GM12878 (cell line): ENCODE data around the gene H1-8. TPM values are rescaled to one million over a fixed set of nuclear protein-coding genes. Genes with fewer than 3 reads are reported as not detected.

Experiments used
- ATAC-seq: fragments of 200-7000 bp; cut with Tn5 transposase; 3 replicates; pipeline ENCODE4 v1.9.1; 2020; ENCODE audit warnings: mild to moderate bottlenecking, moderate library complexity
- BruUV-seq: library from RNA; stranded (reverse); fragments of 400-500 nt; replicated peaks from 2 replicates; lab custom pipeline; 2021; lab: Mats Ljungman, UMichigan
- CTCF ChIA-PET: fragments of 300-600 bp; sonication (Branson Sonifier 250); formaldehyde crosslinking; extraction: SDS; loops from one replicate; lab custom pipeline; 2021; ENCODE audit warnings: inconsistent platforms; lab: Yijun Ruan, JAX
- POLR2A ChIA-PET: fragments of 350-600 bp; formaldehyde crosslinking; extraction: SDS; loops from one replicate; lab custom pipeline; 2021; ENCODE audit warnings: inconsistent platforms; lab: Charles Lee
- RAD21 ChIA-PET: fragments of 300-600 bp; sonication (Branson Sonifier 250); formaldehyde crosslinking; loops from one replicate; lab custom pipeline; 2023; ENCODE audit warnings: antibody characterized with exemption; ENCODE audit not compliant: unreplicated experiment; lab: Charles Lee
- SMC1A ChIA-PET: fragments of 300-600 bp; sonication (Branson Sonifier 250); formaldehyde crosslinking; loops from one replicate; lab custom pipeline; 2023; ENCODE audit not compliant: unreplicated experiment, uncharacterized antibody; lab: Charles Lee
- DNase-seq: peaks from one replicate; pipeline ENCODE4 v3.0.0-alpha.2; 2011; ENCODE audit warnings: low read depth, low spot score
- FAIRE-seq: peaks from 3 replicates; lab custom pipeline; 2011; peaks lifted over from hg19 to GRCh38; lab: Jason Lieb, UNC
- H2AFZ ChIP-seq: 2 replicates; pipeline ENCODE4 v1.6.0; 2011; ENCODE audit warnings: low read depth, low read length, control low read depth; ENCODE audit not compliant: control insufficient read depth
- H3K27ac ChIP-seq: 2 replicates; pipeline ENCODE4 v1.5.1; 2011; ENCODE audit warnings: control low read depth; ENCODE audit not compliant: control insufficient read depth, insufficient read depth
- H3K27me3 ChIP-seq, 2 experiments: replicated peaks in 1 of 2; 2 replicates each; pipeline versions ENCODE4 v1.6.0 to v1.6.1; 2011; ENCODE audit warnings: low read length in 1 of 2; ENCODE audit not compliant: control insufficient read depth in 2 of 2, insufficient read depth in 2 of 2
- H3K36me3 ChIP-seq, 2 experiments: 2 replicates each; pipeline ENCODE4 v1.5.1; 2011; ENCODE audit warnings: low read length in 1 of 2; ENCODE audit not compliant: control insufficient read depth in 2 of 2, insufficient read depth in 2 of 2
- H3K4me1 ChIP-seq: 2 replicates; pipeline ENCODE4 v1.6.1; 2011; ENCODE audit warnings: mild to moderate bottlenecking, low read length, moderate library complexity, mixed read lengths; ENCODE audit not compliant: control insufficient read depth, insufficient read depth
- H3K4me2 ChIP-seq: 2 replicates; pipeline ENCODE4 v1.6.0; 2011; ENCODE audit warnings: control low read depth; ENCODE audit not compliant: control insufficient read depth, insufficient read depth
- H3K4me3 ChIP-seq: fragments of 200-600 bp; sonication (generic); 2 replicates; pipeline ENCODE4 v1.5.1; 2016
- H3K79me2 ChIP-seq: 2 replicates; pipeline ENCODE4 v1.6.0; 2011; ENCODE audit warnings: low read length; ENCODE audit not compliant: control insufficient read depth, insufficient read depth
- H3K9ac ChIP-seq: 2 replicates; pipeline ENCODE4 v1.8.0; 2011; ENCODE audit warnings: low read length, control low read depth, mixed read lengths; ENCODE audit not compliant: control insufficient read depth, insufficient read depth
- H3K9me3 ChIP-seq: replicated peaks from 3 replicates; pipeline ENCODE4 v1.5.1; 2011; ENCODE audit warnings: mild to moderate bottlenecking, low read length; ENCODE audit not compliant: control insufficient read depth, insufficient read depth
- H4K20me1 ChIP-seq: 2 replicates; pipeline ENCODE4 v1.6.0; 2011; ENCODE audit not compliant: control insufficient read depth, insufficient read depth
- BACH1 ChIP-seq: fragments of 450-650 bp; IDR thresholded peaks from 2 replicates; pipeline ENCODE4 v1.6.1; 2017; ENCODE audit warnings: mild to moderate bottlenecking, borderline replicate concordance
- BCLAF1 ChIP-seq: fragments of 450-650 bp; IDR thresholded peaks from 2 replicates; pipeline ENCODE4 v1.6.1; 2017; ENCODE audit warnings: antibody characterized with exemption, mild to moderate bottlenecking, moderate library complexity
- IRF5 ChIP-seq: fragments of 450-650 bp; IDR thresholded peaks from 2 replicates; pipeline ENCODE4 v1.6.1; 2017; ENCODE audit warnings: borderline replicate concordance
- MEF2B ChIP-seq: fragments of 450-650 bp; IDR thresholded peaks from 2 replicates; pipeline ENCODE4 v1.6.1; 2018; ENCODE audit warnings: mild to moderate bottlenecking, moderate library complexity; ENCODE audit not compliant: partially characterized antibody, poor library complexity, severe bottlenecking
- NR2C2 ChIP-seq: IDR thresholded peaks from 2 replicates; pipeline ENCODE4 v1.6.1; 2011; ENCODE audit warnings: borderline replicate concordance, low read depth; ENCODE audit not compliant: control insufficient read depth, insufficient read length
- PAX5 ChIP-seq: IDR thresholded peaks from 2 replicates; pipeline ENCODE4 v1.6.1; 2011; ENCODE audit warnings: low read depth, low read length, borderline replicate concordance
- RBBP5 ChIP-seq: fragments of 200-600 bp; sonication (generic); conservative IDR thresholded peaks from 2 replicates; pipeline ENCODE4 v1.6.1; 2016
- USF1 ChIP-seq: IDR thresholded peaks from 2 replicates; pipeline ENCODE4 v1.6.1; 2011; ENCODE audit warnings: borderline replicate concordance, low read depth, mild to moderate bottlenecking, moderate library complexity, mixed read lengths, low read length; ENCODE audit not compliant: insufficient read depth; ENCODE audit errors: extremely low read length
- ZNF384 ChIP-seq: IDR thresholded peaks from 2 replicates; pipeline ENCODE4 v1.6.1; 2012; ENCODE audit warnings: low read depth, mild to moderate bottlenecking, low read length, improper control_type of control experiment, borderline replicate concordance
- WGBS: methylation state at CpG from one replicate; pipeline ENCODE4 v1.1.6; 2016; ENCODE audit warnings: low lambda C conversion rate; ENCODE audit not compliant: insufficient replicate concordance, insufficient coverage; ENCODE audit errors: missing lambda C conversion rate; 5-methylcytosine and 5-hydroxymethylcytosine counted together
- in situ Hi-C: fragments of 300-500 bp; cut with MboI; formaldehyde crosslinking; loops from 9 replicates; pipeline ENCODE4 v1.14.3; 2018; ENCODE audit warnings: mixed read lengths
- intact Hi-C: fragments of 100-400 bp; cut with micrococcal nuclease; formaldehyde crosslinking; loops from one replicate; pipeline ENCODE4 v1.14.2; 2022; ENCODE audit not compliant: unreplicated experiment
- polyA plus RNA-seq, 11 experiments: library from polyadenylated mRNA; depleted of rRNA in 4 of 11; unstranded in 6 of 11; stranded (reverse) in 5 of 11; fragments of >200 nt; fragmentation: Nextera tagmentation in 4 of 11; fragmentation: Illumina TruSeq in 1 of 11; extraction: Ambion mirVana in 4 of 11; extraction: Trizol in 1 of 11; gene quantifications; 1 replicate in 1 of 11; 2 replicates in 10 of 11; pipeline versions ENCODE4 v1.2.1 to v1.2.3, GENCODE V29; 2011 to 2016; ENCODE audit warnings: inconsistent platforms in 2 of 11, missing spikeins in 2 of 11, low read depth in 1 of 11
- total RNA-seq, 4 experiments: library from RNA; depleted of rRNA in 3 of 4; stranded (reverse); fragments of >200 nt in 3 of 4; fragmentation: Illumina TruSeq in 1 of 4; extraction: Trizol in 1 of 4; gene quantifications; 2 replicates each; pipeline versions ENCODE4 v1.2.1 to v1.2.3, GENCODE V29; 2013 to 2021

H1-8 gene
- total and polyA plus RNA-seq, 10 of the 15 experiments (the other 5 are each of a cell fraction or from before 2014, with no cell fraction given), result not detected

- no peaks in the 10 kb centered on the region for H3K4me1 ChIP-seq
- H3K27ac ChIP-seq, result no peak overlapping the region
- no peak overlapping the region for H3K4me2 ChIP-seq
- H2AFZ ChIP-seq, result no peak overlapping the region
- WGBS, result 49% methylated on average over 3 of the region's 3 CpGs
- intact Hi-C loops, result no loop called here
- DNase-seq, result no peak
- BruUV-seq, result no TSS peak
- no peak for ATAC-seq
- H3K9ac ChIP-seq, result no peak overlapping the region
- TF ChIP-seq ZNF384 (no peak), RBBP5 (no peak), NR2C2 (no peak), MEF2B (no peak), PAX5 (no peak)
- TF ChIP-seq, all 136 proteins: peak for 0
- no peak for FAIRE-seq
- ChIA-PET SMC1A (interaction anchor here (1.2 kb wide), 1 partner anchor 106 kb away, joined by 3 read pairs; no protein-coding TSS in a partner anchor), POLR2A (no interaction called here), RAD21 (no interaction called here), CTCF (no interaction called here)
- no peaks in the 10 kb centered on the region for H3K36me3 ChIP-seq
- in situ Hi-C loops, result no loop called here
- H3K9me3 ChIP-seq, result no peaks in the 10 kb centered on the region
- no peaks in the 10 kb centered on the region for H3K79me2 ChIP-seq
- H3K27me3 ChIP-seq, result peaks cover 2 to 7% of the 10 kb centered on the region in 2 experiments; a peak in 3 of 4 replicates
- H3K4me3 ChIP-seq, result no peak overlapping the region
- H4K20me1 ChIP-seq, result no peaks in the 10 kb centered on the region
Observed at GRCh38 chr3:129549805-129550204, 6.8 kb downstream of the H1-8 start.

- Histone ChIP-seq H3K4me1 (no peaks in the 10 kb centered on the region), H3K9ac (no peak overlapping the region), H3K9me3 (no peaks in the 10 kb centered on the region), H3K4me2 (no peak overlapping the region), H4K20me1 (no peaks in the 10 kb centered on the region), H3K79me2 (no peaks in the 10 kb centered on the region), H2AFZ (no peak overlapping the region), H3K27ac (no peak overlapping the region), H3K27me3 (peaks cover 2 to 7% of the 10 kb centered on the region in 2 experiments; a peak in 3 of 4 replicates), H3K4me3 (no peak overlapping the region), H3K36me3 (no peaks in the 10 kb centered on the region)
- 32% methylated on average over 10 of the region's 10 CpGs for WGBS
- ATAC-seq (no peak), DNase-seq (no peak), FAIRE-seq (no peak)
- intact Hi-C loops, result no loop called here
- TF ChIP-seq USF1 (no peak), IRF5 (no peak), BACH1 (no peak), BCLAF1 (no peak)
- no TSS peak for BruUV-seq
- ChIA-PET CTCF (interaction anchor here (1.1 to 3.9 kb wide), 2 partner anchors 62 to 94 kb away, joined by 3 to 15 read pairs; no protein-coding TSS in a partner anchor), RAD21 (interaction anchor here (2.1 kb wide), 2 partner anchors 59 to 62 kb away, joined by 6 to 8 read pairs; no protein-coding TSS in a partner anchor), SMC1A (interaction anchor here (0.9 kb wide), 1 partner anchor 60 kb away, joined by 3 read pairs; no protein-coding TSS in a partner anchor), POLR2A (no interaction called here)
- in situ Hi-C loops, result no loop called here
Observed at GRCh38 chr3:129552287-129553050, 9.5 kb downstream of the H1-8 start.
